ENCODE measurements around the gene CTSO.

DNA sequence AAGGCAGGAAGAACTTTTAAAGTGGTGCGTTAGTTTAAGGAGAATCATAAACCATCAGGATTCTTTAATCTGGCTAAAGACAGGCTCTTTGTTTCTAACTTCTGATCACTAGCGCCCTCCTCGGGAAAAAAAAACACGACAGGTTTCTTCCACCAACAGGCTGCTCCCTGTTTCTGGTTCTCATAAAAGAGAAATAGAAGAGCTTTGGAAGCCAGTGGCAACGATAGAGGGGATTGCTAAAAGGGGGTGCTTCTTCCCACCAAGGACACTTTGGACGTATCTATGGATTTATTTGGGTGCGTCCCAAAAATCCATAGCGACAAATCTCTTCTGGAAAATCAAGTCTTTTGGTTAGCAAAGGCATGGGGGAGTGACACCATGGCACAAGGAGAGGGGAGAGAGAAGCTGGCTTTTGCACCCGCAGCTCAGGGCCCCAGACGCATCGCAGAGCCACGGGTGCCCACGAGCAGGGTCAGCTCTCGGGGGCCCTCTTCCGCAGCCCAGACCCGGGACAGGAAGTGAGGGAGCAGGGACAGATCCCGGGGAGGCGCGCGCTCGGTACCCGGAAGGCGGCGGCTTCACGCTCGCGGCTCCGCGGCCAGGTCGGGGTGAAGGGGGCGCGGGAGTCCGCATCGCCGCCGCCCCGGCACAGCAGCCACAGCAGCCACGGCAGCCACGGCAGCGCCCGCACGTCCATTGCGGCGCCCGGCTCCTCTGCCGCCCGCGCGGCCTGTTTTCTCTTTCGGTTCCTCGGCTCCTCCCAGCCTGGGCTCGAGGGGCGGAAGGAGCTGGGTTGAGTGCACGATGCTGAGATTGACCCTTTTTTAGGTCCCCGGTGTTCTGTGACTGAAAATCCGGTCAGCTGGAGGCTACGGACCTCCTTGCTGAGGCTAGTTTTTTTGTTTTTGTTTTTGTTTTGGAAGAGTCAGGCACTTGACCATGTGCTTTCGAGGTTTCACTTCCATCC lies at the start of gene CTSO:
- TF ChIP-seq POLR2AphosphoS5 (IDR thresholded peaks at IDR 0.05; ENCODE audit: low read depth, low read length) (peak; percentile 49; the same call in 1 of the 2 replicates), POLR2A (IDR thresholded peaks at IDR 0.05; ENCODE audit: borderline replicate concordance, extremely low read depth, insufficient read depth, insufficient read length) (peak; percentile 15), EGR1 (IDR thresholded peaks at IDR 0.05; ENCODE audit: low read depth) (no peak)
- TF ChIP-seq, protein P1, sequence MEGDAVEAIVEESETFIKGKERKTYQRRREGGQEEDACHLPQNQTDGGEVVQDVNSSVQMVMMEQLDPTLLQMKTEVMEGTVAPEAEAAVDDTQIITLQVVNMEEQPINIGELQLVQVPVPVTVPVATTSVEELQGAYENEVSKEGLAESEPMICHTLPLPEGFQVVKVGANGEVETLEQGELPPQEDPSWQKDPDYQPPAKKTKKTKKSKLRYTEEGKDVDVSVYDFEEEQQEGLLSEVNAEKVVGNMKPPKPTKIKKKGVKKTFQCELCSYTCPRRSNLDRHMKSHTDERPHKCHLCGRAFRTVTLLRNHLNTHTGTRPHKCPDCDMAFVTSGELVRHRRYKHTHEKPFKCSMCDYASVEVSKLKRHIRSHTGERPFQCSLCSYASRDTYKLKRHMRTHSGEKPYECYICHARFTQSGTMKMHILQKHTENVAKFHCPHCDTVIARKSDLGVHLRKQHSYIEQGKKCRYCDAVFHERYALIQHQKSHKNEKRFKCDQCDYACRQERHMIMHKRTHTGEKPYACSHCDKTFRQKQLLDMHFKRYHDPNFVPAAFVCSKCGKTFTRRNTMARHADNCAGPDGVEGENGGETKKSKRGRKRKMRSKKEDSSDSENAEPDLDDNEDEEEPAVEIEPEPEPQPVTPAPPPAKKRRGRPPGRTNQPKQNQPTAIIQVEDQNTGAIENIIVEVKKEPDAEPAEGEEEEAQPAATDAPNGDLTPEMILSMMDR (IDR thresholded peaks at IDR 0.05 in 2 of 3, conservative IDR thresholded peaks at IDR 0.05 in 1 of 3; ENCODE audit: borderline replicate concordance in 1 of 3, insufficient read depth in 1 of 3, low read depth in 2 of 3, low read length in 2 of 3), result peak; percentile 46 to 66 (median 65)
- TF ChIP-seq, protein P2, sequence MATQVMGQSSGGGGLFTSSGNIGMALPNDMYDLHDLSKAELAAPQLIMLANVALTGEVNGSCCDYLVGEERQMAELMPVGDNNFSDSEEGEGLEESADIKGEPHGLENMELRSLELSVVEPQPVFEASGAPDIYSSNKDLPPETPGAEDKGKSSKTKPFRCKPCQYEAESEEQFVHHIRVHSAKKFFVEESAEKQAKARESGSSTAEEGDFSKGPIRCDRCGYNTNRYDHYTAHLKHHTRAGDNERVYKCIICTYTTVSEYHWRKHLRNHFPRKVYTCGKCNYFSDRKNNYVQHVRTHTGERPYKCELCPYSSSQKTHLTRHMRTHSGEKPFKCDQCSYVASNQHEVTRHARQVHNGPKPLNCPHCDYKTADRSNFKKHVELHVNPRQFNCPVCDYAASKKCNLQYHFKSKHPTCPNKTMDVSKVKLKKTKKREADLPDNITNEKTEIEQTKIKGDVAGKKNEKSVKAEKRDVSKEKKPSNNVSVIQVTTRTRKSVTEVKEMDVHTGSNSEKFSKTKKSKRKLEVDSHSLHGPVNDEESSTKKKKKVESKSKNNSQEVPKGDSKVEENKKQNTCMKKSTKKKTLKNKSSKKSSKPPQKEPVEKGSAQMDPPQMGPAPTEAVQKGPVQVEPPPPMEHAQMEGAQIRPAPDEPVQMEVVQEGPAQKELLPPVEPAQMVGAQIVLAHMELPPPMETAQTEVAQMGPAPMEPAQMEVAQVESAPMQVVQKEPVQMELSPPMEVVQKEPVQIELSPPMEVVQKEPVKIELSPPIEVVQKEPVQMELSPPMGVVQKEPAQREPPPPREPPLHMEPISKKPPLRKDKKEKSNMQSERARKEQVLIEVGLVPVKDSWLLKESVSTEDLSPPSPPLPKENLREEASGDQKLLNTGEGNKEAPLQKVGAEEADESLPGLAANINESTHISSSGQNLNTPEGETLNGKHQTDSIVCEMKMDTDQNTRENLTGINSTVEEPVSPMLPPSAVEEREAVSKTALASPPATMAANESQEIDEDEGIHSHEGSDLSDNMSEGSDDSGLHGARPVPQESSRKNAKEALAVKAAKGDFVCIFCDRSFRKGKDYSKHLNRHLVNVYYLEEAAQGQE (IDR thresholded peaks at IDR 0.05; ENCODE audit: low read depth), result no peak
- TF ChIP-seq, protein P3, sequence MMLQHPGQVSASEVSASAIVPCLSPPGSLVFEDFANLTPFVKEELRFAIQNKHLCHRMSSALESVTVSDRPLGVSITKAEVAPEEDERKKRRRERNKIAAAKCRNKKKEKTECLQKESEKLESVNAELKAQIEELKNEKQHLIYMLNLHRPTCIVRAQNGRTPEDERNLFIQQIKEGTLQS (IDR thresholded peaks at IDR 0.05), result no peak

Measured in HCT116 (cell line).